G401 (cell line): ENCODE data around the gene COLEC12. TPM values are rescaled to one million over a fixed set of nuclear protein-coding genes. Genes with fewer than 3 reads are reported as not detected.
A peak's percentile ranks its signal among the peaks of the same experiment; 100 is the strongest.

ENCODE experiments used
- DNase-seq: peaks from one replicate; pipeline ENCODE4 v3.0.0-alpha.2; 2015; ENCODE audit warnings: low spot score
- in situ Hi-C: cut with HindIII; loops from 2 replicates; pipeline ENCODE4 v1.10.0; 2016; ENCODE audit warnings: low sequenced_read_pairs, mixed read lengths
- total RNA-seq: library from RNA; depleted of rRNA; stranded (reverse); fragments of >200 nt; shearing (Covaris generic); gene quantifications from 2 replicates; pipeline ENCODE4 v1.2.3, GENCODE V29; 2014

Gene COLEC12
- total RNA-seq, 1 experiment from 2014 or later, result 2.4 TPM

DNA sequence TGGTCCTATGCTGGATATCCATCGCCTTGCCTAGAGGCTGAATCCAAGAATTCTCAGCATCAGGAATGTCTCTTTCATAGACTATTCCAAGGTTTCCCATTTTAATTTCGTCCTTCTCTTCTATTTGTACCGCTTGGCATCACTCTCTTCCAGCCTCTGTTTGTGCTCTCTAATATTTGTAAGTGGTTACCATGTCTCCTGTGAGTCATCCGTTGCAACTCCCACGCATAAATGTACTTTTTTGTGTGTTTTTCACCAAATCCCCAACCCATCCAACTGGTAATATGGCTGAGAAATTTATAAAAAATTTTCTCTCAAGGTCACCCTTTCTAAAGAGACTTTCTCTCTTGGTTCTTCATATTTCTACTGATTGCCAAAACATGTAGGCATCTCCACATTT is 21.8 kb downstream of the COLEC12 start:
- DNase-seq, result no peak
- in situ Hi-C loops, result no loop called here

DNA sequence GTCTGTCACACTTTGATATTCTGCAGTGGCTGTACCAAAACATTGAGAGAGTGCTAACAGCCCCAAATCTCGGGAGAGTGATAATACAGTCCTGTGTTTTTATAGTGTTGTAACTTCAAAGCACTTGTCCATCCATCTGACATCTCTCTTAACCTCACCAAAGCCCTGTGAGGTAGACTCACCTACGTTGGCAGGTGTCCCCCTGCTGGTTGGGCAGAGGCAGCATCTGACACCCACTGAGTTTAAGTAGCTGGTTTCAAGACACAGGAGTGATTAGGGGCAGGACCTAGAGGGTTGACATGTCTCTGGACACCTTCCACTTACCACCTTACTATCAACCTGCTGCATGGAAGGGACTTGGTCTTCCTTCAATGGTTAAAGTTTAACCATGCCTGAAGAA is 22.9 kb downstream of the COLEC12 start:
- in situ Hi-C loops, result no loop called here
- no peak for DNase-seq

DNA sequence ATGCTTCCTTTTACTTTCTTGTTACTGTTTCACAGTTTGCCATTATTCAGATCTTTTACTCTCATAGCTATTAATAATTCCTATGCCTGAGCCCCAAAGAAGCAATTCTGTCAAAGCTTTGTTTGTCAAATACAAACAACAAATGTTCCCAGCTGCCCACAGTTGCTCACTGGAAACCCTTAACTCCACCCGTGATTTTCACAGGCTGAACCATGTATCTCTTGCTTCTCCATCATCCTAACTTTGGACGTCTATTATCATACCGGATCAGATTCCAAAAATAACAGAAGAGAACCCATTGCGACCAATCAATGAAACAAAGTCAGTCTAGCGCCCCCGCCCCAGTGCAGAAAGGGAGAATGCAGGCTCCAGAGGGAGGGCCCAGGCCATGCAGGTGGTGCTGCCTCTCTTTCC is 24.2 kb downstream of the COLEC12 start:
- in situ Hi-C loops, result no loop called here
- DNase-seq, result no peak

DNA sequence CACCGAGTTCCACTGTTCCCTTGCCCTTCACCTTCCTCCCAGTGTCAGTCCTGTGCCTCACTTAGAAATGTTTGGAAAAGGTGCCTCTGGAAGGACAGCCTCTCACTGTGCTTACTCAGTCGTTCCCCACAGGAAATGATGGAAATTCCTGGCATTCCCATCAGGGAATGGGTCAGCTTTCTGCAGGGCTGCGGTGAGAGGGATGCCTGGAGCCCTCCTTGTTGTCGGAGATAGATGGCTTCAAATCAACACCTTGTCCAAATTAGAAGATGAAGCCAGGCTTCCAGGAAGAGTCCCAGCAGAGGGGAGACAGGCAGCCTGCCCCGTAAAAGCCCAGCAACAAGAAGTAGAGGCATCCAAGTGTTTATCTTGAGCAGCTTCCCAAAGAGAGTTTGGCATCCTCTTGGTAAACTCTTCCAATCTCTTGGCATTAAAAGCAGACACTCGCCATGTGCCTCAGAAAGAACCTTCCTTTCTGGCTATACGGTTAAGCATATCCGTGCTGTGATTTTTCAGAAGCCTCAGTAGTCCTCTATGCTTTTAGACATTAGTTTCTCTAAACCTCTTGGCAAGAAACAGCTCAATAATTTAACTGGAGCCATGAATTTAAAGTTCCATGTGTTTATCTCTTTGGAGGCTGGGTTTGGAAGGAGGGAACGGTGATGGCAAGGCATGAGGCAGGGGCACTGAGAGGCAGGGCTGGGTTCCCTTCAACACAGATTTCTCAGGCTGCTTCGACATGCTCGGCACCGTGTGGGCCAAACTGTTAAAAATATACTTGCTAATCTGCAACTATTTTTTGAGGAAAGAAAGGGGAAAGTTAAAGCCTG is 25.1 kb downstream of the COLEC12 start:
- peak; percentile 15 for DNase-seq
- in situ Hi-C loops, result no loop called here

DNA sequence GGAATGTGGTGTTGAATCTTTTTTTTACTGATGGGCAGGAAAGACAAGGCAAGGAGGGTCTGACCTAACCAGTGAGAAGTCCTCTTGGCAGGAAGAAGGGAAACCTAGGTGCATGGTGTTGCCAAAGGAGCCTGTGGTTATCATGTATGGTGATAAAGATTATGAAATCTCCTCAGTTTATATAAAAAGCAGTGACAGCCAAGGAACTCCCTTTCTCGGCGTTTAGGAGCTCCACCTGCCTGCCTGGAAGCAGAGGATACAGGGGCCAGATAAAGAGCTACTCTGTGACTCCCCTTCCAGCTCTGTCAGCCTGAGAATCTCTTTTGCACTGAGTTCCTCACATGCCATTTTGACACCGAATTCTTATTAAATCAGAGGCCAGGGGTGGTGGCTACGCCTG is 26.1 kb downstream of the COLEC12 start:
- in situ Hi-C loops, result no loop called here
- no peak for DNase-seq

DNA sequence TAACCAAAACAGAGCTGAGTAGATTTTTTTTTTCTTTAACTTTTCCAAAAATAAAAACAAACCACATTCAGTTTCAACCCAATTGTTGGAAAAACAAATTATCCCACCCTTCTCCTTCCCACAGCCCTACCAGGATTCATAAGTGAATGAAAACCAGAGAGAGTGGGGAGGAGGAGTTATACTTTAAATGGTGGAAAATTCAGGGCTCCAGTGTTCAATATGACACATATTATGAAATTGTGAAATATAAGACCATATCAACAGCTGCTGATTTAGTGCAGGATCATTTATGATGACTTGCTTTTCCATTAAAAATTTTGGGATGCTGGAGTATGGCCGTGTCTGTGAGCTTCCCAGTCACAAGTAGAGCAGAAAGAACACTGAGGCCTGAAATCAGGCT is 26.7 kb downstream of the COLEC12 start:
- in situ Hi-C loops, result no loop called here
- no peak for DNase-seq

DNA sequence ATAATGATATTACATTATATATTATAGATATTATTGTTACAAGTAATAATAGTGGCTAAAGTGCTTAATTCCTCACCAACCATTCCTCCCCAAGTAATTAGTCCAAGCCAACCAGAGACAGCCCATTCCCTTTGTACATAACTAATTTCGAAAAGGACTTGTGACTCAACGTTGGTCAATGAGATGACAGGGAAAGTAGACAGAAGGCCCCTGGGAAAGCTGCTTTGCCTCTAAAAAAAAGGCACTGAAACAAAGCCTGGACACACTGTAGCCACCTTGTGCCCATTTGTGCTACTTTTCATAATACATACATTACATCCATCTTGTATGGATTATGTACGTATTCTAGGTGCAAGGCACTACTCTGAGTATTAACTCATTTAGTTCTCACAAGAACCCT is 28.8 kb downstream of the COLEC12 start:
- in situ Hi-C loops, result no loop called here
- DNase-seq, result no peak

DNA sequence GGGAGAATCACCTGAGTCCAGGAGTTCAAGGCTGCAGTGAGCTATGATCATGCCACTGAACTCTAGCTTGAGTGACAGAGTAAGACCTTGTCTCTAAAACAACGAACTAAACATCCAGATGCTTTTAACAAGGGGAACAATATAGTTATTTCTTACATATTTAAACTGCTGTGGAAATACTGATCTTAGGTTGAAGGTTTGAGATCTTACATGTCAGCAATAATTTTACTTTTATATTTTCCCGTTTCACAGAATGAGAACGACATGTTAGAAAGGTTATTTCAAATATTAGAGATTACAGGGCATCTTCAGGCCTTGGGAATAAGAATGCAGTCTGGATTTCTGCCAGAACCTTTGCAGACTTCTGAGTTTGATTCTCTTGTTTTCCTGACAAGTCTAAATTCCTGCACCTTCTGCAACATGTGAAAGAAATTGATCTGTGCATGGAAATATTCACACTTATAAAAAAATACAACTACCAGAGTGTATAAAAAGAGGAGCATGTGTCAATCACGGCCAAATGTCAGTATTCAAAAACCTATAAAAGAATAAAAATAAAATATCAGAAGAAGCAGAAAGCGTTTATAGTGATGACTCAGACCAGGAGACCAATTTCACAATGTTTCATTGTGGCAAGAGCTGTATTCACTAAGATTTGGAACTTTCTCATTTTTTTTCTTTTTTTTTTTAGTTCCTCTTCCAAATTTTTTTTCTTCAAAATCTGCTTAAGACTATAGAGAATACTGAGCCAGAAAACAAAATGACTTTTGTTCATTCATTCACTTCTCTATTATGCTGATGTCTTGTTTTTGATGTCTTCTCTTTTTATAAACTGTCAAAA is 29.6 kb downstream of the COLEC12 start:
- DNase-seq, result no peak
- in situ Hi-C loops, result no loop called here

DNA sequence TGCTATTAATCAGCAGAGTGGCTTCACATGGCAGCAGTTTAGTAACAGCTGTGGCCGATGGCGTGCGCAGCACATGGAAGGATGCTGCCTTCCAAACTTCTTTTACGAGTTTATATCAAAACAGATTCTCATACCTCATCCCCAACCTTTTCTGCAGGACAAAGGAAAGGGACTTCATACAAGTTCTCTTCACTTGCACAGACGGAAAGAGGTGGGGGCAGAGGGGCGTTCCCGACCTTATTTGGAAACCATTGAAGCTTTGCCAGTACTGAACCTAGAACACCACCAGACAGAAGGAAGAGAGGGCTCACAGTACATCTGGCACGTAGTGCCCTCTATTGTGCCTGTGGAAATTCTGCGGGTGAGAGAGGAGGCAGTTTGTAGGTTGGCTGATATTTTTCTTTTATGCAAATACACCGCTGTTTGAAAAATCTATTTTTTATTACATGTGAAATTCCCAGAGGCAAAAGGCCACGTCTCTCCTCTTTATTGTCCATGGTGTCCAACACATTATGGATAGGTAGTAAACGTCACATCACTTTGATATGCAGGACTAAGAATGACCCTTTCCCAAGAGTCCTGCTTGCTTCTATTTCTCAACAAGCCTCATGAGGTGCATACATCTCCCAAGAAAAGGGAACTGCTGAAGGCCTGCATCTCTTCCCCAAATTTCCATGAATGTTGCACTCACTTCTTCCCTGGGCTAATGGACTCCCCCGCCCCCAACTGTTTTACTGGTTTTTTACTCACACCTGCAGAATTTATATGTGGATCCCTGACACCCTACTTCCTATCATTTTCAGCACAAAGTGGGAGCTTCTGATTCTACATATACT is 31.3 kb downstream of the COLEC12 start:
- DNase-seq, result no peak
- in situ Hi-C loops, result no loop called here

DNA sequence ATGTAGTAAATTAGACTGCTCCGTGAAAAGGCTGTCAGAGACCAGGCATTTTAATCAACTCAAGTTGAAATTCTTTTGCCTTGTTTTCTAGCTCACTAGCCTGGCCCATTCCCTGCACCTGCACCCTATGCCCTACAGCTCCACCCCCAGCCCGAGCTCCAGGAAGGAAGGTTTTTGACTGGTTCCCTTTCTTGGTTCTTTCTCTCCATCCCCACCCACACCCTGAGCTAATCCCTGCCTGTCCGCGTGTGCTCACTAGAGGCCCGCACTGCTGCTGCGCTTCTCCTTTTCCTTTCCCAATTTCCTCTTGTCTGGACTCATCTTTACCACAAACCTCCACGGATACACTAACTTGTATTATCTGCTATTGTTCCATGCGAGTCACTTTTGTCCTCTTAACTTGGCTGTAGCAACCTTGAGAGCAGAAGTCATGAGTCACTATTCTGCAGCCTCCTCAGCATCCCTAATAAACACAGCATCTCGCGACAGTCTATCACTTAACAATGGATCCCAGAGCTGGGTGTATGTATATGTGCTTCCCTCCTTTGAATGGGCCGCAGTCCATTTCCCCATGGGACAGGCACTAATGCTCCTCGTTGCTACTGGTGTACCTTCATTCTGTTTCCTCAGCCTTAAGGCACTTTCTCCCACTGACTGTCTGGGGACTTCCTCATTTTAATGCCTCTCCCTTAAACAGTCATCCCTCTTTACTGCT is 36.5 kb downstream of the COLEC12 start:
- in situ Hi-C loops, result no loop called here
- no peak for DNase-seq

DNA sequence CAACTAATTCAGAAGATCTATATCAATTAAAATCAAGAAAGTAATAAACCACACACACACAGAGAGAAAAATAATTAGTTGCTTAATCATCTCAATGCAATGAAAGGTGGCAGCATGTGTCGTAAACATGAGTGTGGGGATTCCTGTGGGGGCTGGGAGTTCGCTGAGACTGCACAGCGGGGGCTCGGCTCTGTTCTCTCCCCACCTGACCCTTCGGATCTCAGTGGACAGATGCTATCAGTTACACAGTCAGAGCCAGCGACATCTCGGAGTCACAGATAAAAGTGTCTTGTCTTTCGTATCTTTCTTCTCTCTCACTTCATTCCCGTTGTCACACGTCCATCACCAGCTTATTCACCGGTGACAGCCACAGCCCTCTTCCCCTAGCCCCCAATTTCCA is 37.1 kb downstream of the COLEC12 start:
- in situ Hi-C loops, result no loop called here

DNA sequence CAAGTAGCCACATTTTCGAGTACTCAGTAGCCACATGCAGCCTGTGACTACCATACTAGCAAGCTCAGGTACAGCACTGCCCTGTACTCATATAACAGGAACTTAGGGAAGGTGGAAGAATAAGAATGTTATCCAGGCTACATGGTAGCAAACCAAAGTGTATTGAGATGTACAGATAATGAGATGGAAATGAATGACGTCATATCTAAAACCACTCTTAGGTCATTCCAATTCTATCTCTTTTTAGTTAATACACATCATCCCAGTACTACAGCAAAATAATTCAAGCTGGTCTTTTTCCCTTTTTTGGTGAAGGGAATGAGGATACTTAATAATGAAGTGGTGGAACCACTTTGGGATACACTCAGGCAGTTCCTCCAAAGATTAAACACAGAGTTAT is 38.7 kb downstream of the COLEC12 start:
- in situ Hi-C loops, result no loop called here
- DNase-seq, result no peak

More for the DNA sequence above, 37.1 kb downstream of the COLEC12 start:
- no peak for DNase-seq

DNA sequence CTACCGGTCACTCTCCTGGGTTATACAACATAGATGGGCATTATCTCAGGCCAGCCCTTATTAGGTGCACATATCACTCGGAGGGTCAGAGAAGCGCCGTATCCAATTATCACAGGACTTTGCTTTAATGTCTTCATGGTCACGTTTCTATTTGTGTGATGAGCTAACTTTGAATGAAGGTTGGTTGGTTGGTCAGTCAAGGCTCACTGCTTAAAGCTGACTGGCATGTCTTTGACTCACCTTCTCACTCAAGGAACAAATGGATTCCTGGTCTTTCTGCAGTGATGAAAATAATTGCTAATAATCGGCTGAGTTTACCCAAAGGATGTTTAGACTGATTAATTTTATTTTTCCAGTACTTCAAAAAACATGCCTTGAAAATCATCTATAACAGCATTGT is 39.7 kb downstream of the COLEC12 start:
- in situ Hi-C loops, result no loop called here
- DNase-seq, result no peak

DNA sequence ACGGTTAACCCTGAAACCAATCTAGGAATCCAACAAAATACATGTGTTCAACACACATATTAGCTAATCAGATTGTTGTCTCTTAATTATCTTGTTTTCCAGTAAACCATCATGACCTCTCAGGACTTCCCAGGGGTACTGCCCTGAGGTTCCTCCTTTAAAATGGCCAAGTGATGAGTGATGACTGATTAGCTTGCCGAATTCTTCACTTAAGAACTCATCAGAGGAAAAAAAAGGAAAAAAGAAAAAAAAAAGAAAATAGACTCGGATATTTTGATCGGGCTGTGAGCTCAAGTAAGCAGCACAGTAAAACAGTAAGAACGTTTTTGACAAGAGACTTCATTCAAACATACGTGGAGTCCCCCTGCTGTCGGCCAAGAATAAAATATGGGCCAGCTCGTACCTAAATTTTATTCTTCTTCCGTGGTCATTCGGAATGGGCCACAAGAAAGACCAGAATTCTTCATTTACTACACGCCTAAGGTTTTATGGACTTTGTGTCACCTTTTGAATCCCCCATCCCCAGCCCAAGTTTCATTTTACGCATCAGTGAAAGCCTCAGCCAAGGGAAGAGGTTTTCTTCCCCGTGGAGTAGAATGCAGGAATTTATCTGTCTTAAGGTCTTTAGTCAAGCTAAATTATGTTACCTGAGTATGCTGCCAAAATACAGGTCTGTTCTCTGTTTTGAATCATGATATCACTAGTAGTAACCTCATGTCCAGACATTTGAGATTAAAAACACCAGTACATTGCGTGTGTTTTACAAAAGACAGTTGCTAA is 40.5 kb downstream of the COLEC12 start:
- DNase-seq, result no peak
- in situ Hi-C loops, result no loop called here

DNA sequence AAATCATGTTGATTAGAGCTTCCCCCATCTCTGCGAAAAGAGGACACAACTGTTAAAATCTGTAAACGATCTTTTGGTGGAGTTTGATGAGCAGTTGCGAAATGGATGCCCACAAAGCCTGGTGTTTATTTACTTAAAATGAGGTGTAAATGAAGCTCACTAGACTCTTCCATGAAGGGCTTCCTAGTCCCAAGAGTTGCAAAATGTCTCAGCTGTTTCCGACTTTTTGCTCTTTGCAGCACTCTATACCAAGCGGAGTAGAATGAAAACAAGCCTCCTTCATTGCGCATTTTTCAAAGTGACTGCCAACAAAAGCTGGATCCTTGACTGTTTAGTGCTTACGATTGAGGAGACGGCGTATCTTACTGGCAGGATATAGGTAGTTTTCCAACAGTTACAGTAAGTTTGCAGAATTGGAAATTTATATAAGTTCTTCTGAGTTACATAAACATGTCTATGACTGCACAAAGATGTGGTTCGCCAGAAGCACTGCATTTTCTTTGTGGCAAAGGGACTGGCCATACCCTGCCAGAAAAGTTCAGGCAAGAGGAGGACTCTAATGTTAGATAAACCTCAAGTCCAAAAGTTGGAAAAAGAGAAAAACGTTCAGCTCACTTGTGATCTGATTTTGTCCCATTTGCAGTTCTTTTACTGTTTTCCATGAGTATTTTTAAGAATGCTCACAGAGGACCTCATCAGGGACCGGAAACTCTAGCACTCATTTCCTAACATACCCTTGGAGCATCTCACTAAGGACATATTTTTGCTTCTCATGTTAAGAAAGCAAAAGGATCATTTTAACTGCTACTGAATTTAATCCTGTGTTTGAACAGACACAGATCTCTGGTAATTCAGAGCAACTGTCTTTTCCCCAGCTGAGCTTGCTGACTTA is 42.7 kb downstream of the COLEC12 start:
- no peak for DNase-seq
- in situ Hi-C loops, result no loop called here

DNA sequence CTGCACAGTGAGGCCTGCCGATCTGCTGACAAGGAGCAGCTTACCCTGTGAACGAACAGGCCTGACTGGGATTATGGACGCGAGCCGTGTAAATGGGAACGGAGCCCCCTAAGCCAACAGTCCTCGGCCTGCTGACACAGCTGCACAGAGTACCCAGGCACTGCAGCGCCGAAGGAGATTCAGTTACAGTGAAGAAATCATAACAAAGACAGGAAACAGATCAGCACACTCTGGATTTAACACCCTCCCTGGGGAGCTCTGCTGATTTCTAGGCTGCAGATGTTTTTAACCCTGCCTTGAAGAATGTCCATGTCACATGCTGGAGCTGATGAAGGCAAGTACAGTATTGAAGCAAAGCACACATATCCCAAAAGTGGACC is 43.4 kb downstream of the COLEC12 start:
- DNase-seq, result no peak
- in situ Hi-C loops, result no loop called here

DNA sequence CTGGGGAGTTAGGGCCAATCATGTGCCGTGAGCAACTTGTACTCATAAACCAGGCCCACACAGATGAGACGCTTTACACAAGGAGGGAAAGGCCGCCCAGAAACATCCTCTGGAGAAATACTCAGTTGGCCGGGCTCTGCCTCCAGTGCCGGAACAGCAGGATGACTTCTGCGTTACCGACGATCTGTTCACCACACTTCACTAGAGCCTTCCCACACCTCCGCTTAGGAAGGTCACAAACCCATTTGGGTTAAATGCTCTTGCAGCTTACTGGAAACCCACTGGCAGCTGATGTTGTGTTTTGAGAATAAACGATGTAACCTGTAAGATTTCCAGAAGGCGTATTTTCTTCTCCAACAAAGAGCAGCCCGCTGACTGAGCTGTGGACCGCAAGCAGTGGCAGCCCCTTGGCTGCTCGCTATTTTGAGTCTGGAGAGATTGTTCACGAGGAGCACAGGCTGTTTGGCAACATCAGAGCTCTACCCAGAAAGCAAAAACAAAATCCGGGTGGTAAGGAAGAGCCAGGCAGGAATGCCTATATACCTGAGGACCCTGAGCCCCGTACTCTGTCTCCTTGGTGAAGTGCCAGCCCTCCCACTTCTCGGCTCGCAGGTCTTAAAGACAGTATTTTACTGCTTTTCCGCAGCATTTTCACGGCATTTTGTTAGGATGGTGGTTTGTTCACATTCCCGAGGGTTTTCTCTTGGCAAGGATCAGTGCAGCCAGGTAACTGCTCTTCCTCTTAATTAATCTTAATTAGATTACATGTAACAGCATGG is 44.0 kb downstream of the COLEC12 start:
- no peak for DNase-seq
- in situ Hi-C loops, result no loop called here
